Hepatic stellate cell (primary cell): ENCODE results near the gene CCDC57.

Experiments
- DNase-seq: peaks from one replicate; pipeline ENCODE4 v3.0.0; 2011; ENCODE audit warnings: low spot score

The CCDC57 gene

GRCh38 chr17:82092628-82092994 lies 120.0 kb downstream of the CCDC57 start:
- DNase-seq = no peak

- DNase-seq = no peak
These were observed 120.5 kb downstream of the CCDC57 start for GRCh38 chr17:82092094-82092586.

- DNase-seq = no peak
These were observed 121.2 kb downstream of the CCDC57 start for GRCh38 chr17:82091264-82092066.

- no peak for DNase-seq
These were observed 121.9 kb downstream of the CCDC57 start for GRCh38 chr17:82090549-82091263.

GRCh38 chr17:82089723-82090548 lies 122.7 kb downstream of the CCDC57 start:
- DNase-seq = no peak

- DNase-seq = no peak
These were observed 123.6 kb downstream of the CCDC57 start for GRCh38 chr17:82088838-82089722.

- DNase-seq = no peak
These were observed 124.4 kb downstream of the CCDC57 start for GRCh38 chr17:82087961-82088837.

GRCh38 chr17:82086941-82087906 lies 125.4 kb downstream of the CCDC57 start:
- DNase-seq = no peak

- DNase-seq = no peak
These were observed 126.5 kb downstream of the CCDC57 start for GRCh38 chr17:82085931-82086764.

- DNase-seq = no peak
These were observed 127.4 kb downstream of the CCDC57 start for GRCh38 chr17:82085031-82085861.

- DNase-seq = no peak
These were observed 128.1 kb downstream of the CCDC57 start for GRCh38 chr17:82084373-82085030.

- DNase-seq = no peak
These were observed 128.9 kb downstream of the CCDC57 start for GRCh38 chr17:82083533-82084359.

GRCh38 chr17:82083009-82083408 lies 129.6 kb downstream of the CCDC57 start:
- DNase-seq = no peak

- DNase-seq = no peak
These were observed 130.2 kb downstream of the CCDC57 start for GRCh38 chr17:82082456-82082855.

- no peak for DNase-seq
These were observed 130.7 kb downstream of the CCDC57 start for GRCh38 chr17:82081966-82082365.

- DNase-seq = no peak
These were observed 131.1 kb downstream of the CCDC57 start for GRCh38 chr17:82081546-82081945.
